ENCODE measurements around the gene KPNA5. TPM values are rescaled to one million over a fixed set of nuclear protein-coding genes. Genes with fewer than 3 reads are reported as not detected.
"Not testable (repeated sequence)": the region's sequence is repeated elsewhere in the genome, so short reads cannot be mapped to it uniquely, and the experiment has no call there.

KPNA5 gene
- total RNA-seq, 2 donors from 2014 or later, result 6.0 to 9.7 TPM

- Histone ChIP-seq H3K9me3 (no peaks in the 10 kb centered on the region), H3K36me3 (no peaks in the 10 kb centered on the region), H3K27me3 (replicated peaks; ENCODE audit: insufficient read depth) (no peaks in the 10 kb centered on the region), H3K4me1 (ENCODE audit: control insufficient read depth in 1 of 2, low read depth in 2 of 2) (peaks cover 4 to 7% of the 10 kb centered on the region in 2 donors), H3K4me3 (no peak overlapping the region), H3K27ac (no peak overlapping the region)
- no peak for ATAC-seq (ENCODE audit: insufficient number of reproducible peaks, low FRiP score, low read depth)
- TF ChIP-seq CTCF (IDR thresholded peaks at IDR 0.05), result no peak
- DNase-seq (ENCODE audit: low spot score), result no peak
These were observed 16.5 kb downstream of the KPNA5 start for GRCh38 chr6:116697480-116697879.

DNA sequence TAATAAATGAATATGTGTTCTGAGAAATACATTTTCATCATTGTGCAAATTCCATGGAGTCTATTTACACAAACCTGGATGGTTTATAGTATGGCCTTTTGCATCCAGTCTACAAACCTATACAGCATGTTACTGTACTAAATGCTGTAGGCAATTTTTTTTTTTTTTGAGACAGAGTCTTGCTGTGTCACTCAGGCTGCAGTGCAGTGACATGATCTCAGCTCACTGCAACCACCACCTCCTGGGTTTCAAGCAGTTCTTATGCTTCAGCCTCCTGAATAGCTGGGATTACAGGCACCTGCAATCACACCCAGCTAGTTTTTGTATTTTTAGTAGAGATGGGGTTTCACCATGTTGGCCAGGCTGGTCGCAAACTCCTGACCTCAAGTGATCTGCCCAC, 22.9 kb downstream of the KPNA5 start:
- not testable (repeated sequence) for DNase-seq (ENCODE audit: low spot score); ATAC-seq (ENCODE audit: insufficient number of reproducible peaks, low FRiP score, low read depth); H3K27me3 ChIP-seq (replicated peaks; ENCODE audit: insufficient read depth); H3K27ac ChIP-seq; H3K9me3 ChIP-seq; H3K4me3 ChIP-seq; H3K4me1 ChIP-seq (ENCODE audit: control insufficient read depth in 1 of 2, low read depth in 2 of 2); H3K36me3 ChIP-seq

DNA sequence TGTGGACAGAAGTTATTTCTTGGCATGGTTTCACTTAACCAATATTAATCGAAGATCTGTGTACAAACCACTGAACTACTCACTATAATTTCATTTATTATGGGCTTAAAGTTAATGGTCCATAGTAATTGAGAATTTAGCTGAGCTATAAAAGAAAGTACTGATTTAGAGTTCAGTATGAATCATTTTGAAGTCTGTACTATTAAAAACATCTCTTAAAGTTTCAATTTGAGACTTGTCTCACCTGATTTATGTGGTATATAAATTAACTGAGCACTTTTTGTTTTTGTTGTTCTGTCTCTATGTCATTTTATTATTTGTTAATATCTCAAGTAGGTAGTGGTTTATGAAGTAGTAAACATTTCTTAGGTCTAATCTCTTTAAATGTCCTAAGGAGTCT, 24.9 kb downstream of the KPNA5 start:
- DNase-seq (ENCODE audit: low spot score), result no peak
- Histone ChIP-seq H3K4me3 (no peak overlapping the region), H3K27me3 (replicated peaks; ENCODE audit: insufficient read depth) (no peaks in the 10 kb centered on the region), H3K36me3 (peaks cover 3% of the 10 kb centered on the region), H3K4me1 (ENCODE audit: control insufficient read depth in 1 of 2, low read depth in 2 of 2) (peaks cover 6 to 7% of the 10 kb centered on the region in 2 donors), H3K27ac (no peak overlapping the region), H3K9me3 (no peaks in the 10 kb centered on the region)
- no peak for TF ChIP-seq CTCF (IDR thresholded peaks at IDR 0.05)
- no peak for ATAC-seq (ENCODE audit: insufficient number of reproducible peaks, low FRiP score, low read depth)

- Histone ChIP-seq H3K27ac (no peak overlapping the region), H3K36me3 (peaks cover 18% of the 10 kb centered on the region), H3K4me1 (ENCODE audit: control insufficient read depth in 1 of 2, low read depth in 2 of 2) (no peaks in the 10 kb centered on the region), H3K9me3 (no peaks in the 10 kb centered on the region), H3K27me3 (replicated peaks; ENCODE audit: insufficient read depth) (no peaks in the 10 kb centered on the region), H3K4me3 (no peak overlapping the region)
- ATAC-seq (ENCODE audit: insufficient number of reproducible peaks, low FRiP score, low read depth) (no peak), DNase-seq (ENCODE audit: low spot score) (no peak)
- no peak for TF ChIP-seq CTCF (IDR thresholded peaks at IDR 0.05)
These were observed 33.3 kb downstream of the KPNA5 start for GRCh38 chr6:116714296-116714695.

GRCh38 chr6:116714761-116715160, 33.8 kb downstream of the KPNA5 start:
- H3K9me3 ChIP-seq, result no peaks in the 10 kb centered on the region
- no peak overlapping the region for H3K27ac ChIP-seq
- TF ChIP-seq CTCF (IDR thresholded peaks at IDR 0.05), result no peak
- H3K4me1 ChIP-seq (ENCODE audit: control insufficient read depth in 1 of 2, low read depth in 2 of 2), result no peaks in the 10 kb centered on the region
- no peak overlapping the region for H3K4me3 ChIP-seq
- H3K27me3 ChIP-seq (replicated peaks; ENCODE audit: insufficient read depth), result no peaks in the 10 kb centered on the region
- DNase-seq (ENCODE audit: low spot score) (no peak), ATAC-seq (ENCODE audit: insufficient number of reproducible peaks, low FRiP score, low read depth) (no peak)
- peaks cover 18% of the 10 kb centered on the region for H3K36me3 ChIP-seq

- TF ChIP-seq CTCF (IDR thresholded peaks at IDR 0.05), result no peak
- Histone ChIP-seq H3K36me3 (peaks cover 19% of the 10 kb centered on the region), H3K27ac (no peak overlapping the region), H3K9me3 (no peaks in the 10 kb centered on the region), H3K27me3 (replicated peaks; ENCODE audit: insufficient read depth) (no peaks in the 10 kb centered on the region), H3K4me1 (ENCODE audit: control insufficient read depth in 1 of 2, low read depth in 2 of 2) (no peaks in the 10 kb centered on the region), H3K4me3 (no peak overlapping the region)
- ATAC-seq (ENCODE audit: insufficient number of reproducible peaks, low FRiP score, low read depth), result no peak
- DNase-seq (ENCODE audit: low spot score), result no peak
These were observed 45.9 kb downstream of the KPNA5 start for GRCh38 chr6:116726947-116727346.
